ENCODE data around the gene PCDH1.
"Not testable (repeated sequence)": the region's sequence is repeated elsewhere in the genome, so short reads cannot be mapped to it uniquely, and the experiment has no call there.

PCDH1 gene

GRCh38 chr5:141826674-141827073 is 51.5 kb downstream of the PCDH1 start:
- no peak for DNase-seq

- no peak for DNase-seq
These were observed 52.2 kb downstream of the PCDH1 start for GRCh38 chr5:141825791-141826560.

- DNase-seq = no peak
These were observed 53.0 kb downstream of the PCDH1 start for GRCh38 chr5:141825241-141825671.

GRCh38 chr5:141824717-141825116 is 53.5 kb downstream of the PCDH1 start:
- no peak for DNase-seq

GRCh38 chr5:141823056-141823455 is 55.2 kb downstream of the PCDH1 start:
- DNase-seq = no peak

- no peak for DNase-seq
These were observed 56.1 kb downstream of the PCDH1 start for GRCh38 chr5:141822144-141822543.

- DNase-seq = no peak
These were observed 56.7 kb downstream of the PCDH1 start for GRCh38 chr5:141821430-141821925.

- not testable (repeated sequence) for DNase-seq
These were observed 57.5 kb downstream of the PCDH1 start for GRCh38 chr5:141820686-141821085.

GRCh38 chr5:141817631-141818030 is 60.6 kb downstream of the PCDH1 start:
- DNase-seq = no peak

- no peak for DNase-seq
These were observed 61.4 kb downstream of the PCDH1 start for GRCh38 chr5:141816598-141817399.

GRCh38 chr5:141815796-141816180 is 62.4 kb downstream of the PCDH1 start:
- DNase-seq = no peak

GRCh38 chr5:141815051-141815795 is 63.0 kb downstream of the PCDH1 start:
- DNase-seq = no peak

GRCh38 chr5:141814064-141814964 is 63.9 kb downstream of the PCDH1 start:
- no peak for DNase-seq

GRCh38 chr5:141812512-141812911 is 65.7 kb downstream of the PCDH1 start:
- DNase-seq = no peak

GRCh38 chr5:141811287-141812155 is 66.7 kb downstream of the PCDH1 start:
- no peak for DNase-seq

GRCh38 chr5:141810702-141811101 is 67.5 kb downstream of the PCDH1 start:
- no peak for DNase-seq

GRCh38 chr5:141809380-141810096 is 68.7 kb downstream of the PCDH1 start:
- DNase-seq = no peak

- no peak for DNase-seq
These were observed 69.4 kb downstream of the PCDH1 start for GRCh38 chr5:141808857-141809256.

GRCh38 chr5:141807732-141808131 is 70.5 kb downstream of the PCDH1 start:
- no peak for DNase-seq

GRCh38 chr5:141807329-141807728 is 70.9 kb downstream of the PCDH1 start:
- DNase-seq = no peak
